ENCODE data around the gene KRTAP10-4. TPM values are rescaled to one million over a fixed set of nuclear protein-coding genes. Genes with fewer than 3 reads are reported as not detected.
A peak's percentile ranks its signal among the peaks of the same experiment; 100 is the strongest.

The KRTAP10-4 gene
- total and polyA plus RNA-seq, 10 of the 15 experiments (the other 5 are each of a cell fraction or from before 2014, with no cell fraction given) = not detected

DNA sequence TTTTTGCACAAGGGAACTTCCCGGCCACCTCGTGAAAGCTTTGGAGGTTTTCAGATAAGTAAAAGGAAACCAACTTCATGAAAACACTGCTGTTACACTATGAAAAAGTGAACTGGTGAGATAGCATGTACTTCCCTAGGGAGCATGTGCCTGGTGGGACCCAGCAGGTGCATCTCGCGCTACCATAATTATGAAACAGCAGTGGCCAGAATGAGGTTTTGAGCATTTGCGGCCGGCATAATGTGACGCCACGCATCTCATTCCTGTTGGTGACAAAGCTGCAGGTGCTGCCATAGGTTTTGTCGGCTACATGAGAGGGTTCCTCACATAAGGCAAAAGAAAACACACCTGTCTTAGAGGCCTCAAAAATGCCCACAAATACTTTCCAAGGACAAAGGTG, 16.6 kb upstream of the KRTAP10-4 start:
- H3K79me2 ChIP-seq (ENCODE audit: control insufficient read depth, insufficient read depth, low read length) = no peaks in the 10 kb centered on the region
- H3K4me2 ChIP-seq (ENCODE audit: control insufficient read depth, insufficient read depth) = no peak overlapping the region
- ChIA-PET SMC1A (ENCODE audit: uncharacterized antibody, unreplicated experiment) (no interaction called here), POLR2A (no interaction called here), CTCF (no interaction called here), RAD21 (ENCODE audit: unreplicated experiment) (no interaction called here)
- WGBS (ENCODE audit: insufficient coverage, insufficient replicate concordance, low lambda C conversion rate, missing lambda C conversion rate) = 2% methylated on average over 9 of the region's 9 CpGs
- no TSS peak for BruUV-seq (replicated peaks)
- peak; percentile 42; the same call in 2 of the 3 replicates for ATAC-seq
- H3K4me3 ChIP-seq = no peak overlapping the region
- no peaks in the 10 kb centered on the region for H3K4me1 ChIP-seq (ENCODE audit: control insufficient read depth, insufficient read depth, low read length)
- TF ChIP-seq CBX3 (IDR thresholded peaks at IDR 0.05; ENCODE audit: borderline replicate concordance, low read depth) (no peak), MXI1 (IDR thresholded peaks at IDR 0.05; ENCODE audit: low read depth, low read length) (no peak), GATAD2B (conservative IDR thresholded peaks at IDR 0.05; ENCODE audit: low read depth) (no peak), TCF12 (IDR thresholded peaks at IDR 0.05; ENCODE audit: low read depth, low read length) (peak; percentile 79; the same call in 1 of the 2 replicates), ZNF217 (IDR thresholded peaks at IDR 0.05) (no peak), MYB (IDR thresholded peaks at IDR 0.05; ENCODE audit: borderline replicate concordance, low read depth, low read length) (no peak), JUND (IDR thresholded peaks at IDR 0.05; ENCODE audit: low read depth, low read length) (no peak)
- TF ChIP-seq, protein P1, sequence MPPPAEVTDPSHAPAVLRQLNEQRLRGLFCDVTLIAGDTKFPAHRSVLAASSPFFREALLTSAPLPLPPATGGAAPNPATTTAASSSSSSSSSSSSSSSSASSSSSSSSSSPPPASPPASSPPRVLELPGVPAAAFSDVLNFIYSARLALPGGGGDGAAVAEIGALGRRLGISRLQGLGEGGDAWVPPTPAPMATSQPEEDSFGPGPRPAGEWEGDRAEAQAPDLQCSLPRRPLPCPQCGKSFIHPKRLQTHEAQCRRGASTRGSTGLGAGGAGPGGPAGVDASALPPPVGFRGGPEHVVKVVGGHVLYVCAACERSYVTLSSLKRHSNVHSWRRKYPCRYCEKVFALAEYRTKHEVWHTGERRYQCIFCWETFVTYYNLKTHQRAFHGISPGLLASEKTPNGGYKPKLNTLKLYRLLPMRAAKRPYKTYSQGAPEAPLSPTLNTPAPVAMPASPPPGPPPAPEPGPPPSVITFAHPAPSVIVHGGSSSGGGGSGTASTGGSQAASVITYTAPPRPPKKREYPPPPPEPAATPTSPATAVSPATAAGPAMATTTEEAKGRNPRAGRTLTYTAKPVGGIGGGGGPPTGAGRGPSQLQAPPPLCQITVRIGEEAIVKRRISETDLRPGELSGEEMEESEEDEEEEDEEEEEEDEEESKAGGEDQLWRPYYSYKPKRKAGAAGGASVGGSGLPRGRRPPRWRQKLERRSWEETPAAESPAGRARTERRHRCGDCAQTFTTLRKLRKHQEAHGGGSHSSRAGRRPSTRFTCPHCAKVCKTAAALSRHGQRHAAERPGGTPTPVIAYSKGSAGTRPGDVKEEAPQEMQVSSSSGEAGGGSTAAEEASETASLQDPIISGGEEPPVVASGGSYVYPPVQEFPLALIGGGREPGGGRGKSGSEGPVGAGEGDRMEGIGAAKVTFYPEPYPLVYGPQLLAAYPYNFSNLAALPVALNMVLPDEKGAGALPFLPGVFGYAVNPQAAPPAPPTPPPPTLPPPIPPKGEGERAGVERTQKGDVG (CRISPR knock-in tag; IDR thresholded peaks at IDR 0.05) = no peak
- TF ChIP-seq, protein P2, sequence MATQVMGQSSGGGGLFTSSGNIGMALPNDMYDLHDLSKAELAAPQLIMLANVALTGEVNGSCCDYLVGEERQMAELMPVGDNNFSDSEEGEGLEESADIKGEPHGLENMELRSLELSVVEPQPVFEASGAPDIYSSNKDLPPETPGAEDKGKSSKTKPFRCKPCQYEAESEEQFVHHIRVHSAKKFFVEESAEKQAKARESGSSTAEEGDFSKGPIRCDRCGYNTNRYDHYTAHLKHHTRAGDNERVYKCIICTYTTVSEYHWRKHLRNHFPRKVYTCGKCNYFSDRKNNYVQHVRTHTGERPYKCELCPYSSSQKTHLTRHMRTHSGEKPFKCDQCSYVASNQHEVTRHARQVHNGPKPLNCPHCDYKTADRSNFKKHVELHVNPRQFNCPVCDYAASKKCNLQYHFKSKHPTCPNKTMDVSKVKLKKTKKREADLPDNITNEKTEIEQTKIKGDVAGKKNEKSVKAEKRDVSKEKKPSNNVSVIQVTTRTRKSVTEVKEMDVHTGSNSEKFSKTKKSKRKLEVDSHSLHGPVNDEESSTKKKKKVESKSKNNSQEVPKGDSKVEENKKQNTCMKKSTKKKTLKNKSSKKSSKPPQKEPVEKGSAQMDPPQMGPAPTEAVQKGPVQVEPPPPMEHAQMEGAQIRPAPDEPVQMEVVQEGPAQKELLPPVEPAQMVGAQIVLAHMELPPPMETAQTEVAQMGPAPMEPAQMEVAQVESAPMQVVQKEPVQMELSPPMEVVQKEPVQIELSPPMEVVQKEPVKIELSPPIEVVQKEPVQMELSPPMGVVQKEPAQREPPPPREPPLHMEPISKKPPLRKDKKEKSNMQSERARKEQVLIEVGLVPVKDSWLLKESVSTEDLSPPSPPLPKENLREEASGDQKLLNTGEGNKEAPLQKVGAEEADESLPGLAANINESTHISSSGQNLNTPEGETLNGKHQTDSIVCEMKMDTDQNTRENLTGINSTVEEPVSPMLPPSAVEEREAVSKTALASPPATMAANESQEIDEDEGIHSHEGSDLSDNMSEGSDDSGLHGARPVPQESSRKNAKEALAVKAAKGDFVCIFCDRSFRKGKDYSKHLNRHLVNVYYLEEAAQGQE (IDR thresholded peaks at IDR 0.05; ENCODE audit: low read depth, low read length) = no peak
- H3K27me3 ChIP-seq (replicated peaks in 1 of 2; ENCODE audit: control insufficient read depth in 2 of 2, insufficient read depth in 2 of 2, low read length in 1 of 2) = no peaks in the 10 kb centered on the region; a peak in 1 of 4 replicates
- intact Hi-C loops (cut with micrococcal nuclease; ENCODE audit: unreplicated experiment) (no loop called here), in situ Hi-C loops (cut with MboI) (no loop called here)
- no peak for DNase-seq (ENCODE audit: low read depth, low spot score)
- H3K9ac ChIP-seq (ENCODE audit: control insufficient read depth, insufficient read depth, low read length) = no peak overlapping the region
- H4K20me1 ChIP-seq (ENCODE audit: control insufficient read depth, insufficient read depth) = no peaks in the 10 kb centered on the region
- H3K27ac ChIP-seq (ENCODE audit: control insufficient read depth, insufficient read depth) = no peak overlapping the region
- H3K36me3 ChIP-seq (ENCODE audit: control insufficient read depth in 2 of 2, insufficient read depth in 2 of 2, low read length in 1 of 2) = no peaks in the 10 kb centered on the region
- H2AFZ ChIP-seq (ENCODE audit: control insufficient read depth, low read depth, low read length) = no peak overlapping the region
- FAIRE-seq = no peak
- no peaks in the 10 kb centered on the region; the same call in 2 of the 3 replicates for H3K9me3 ChIP-seq (replicated peaks; ENCODE audit: control insufficient read depth, insufficient read depth, low read length)

Data from GM12878 (cell line).